ENCODE measurements around the gene RREB1.

- TF ChIP-seq, protein P1, sequence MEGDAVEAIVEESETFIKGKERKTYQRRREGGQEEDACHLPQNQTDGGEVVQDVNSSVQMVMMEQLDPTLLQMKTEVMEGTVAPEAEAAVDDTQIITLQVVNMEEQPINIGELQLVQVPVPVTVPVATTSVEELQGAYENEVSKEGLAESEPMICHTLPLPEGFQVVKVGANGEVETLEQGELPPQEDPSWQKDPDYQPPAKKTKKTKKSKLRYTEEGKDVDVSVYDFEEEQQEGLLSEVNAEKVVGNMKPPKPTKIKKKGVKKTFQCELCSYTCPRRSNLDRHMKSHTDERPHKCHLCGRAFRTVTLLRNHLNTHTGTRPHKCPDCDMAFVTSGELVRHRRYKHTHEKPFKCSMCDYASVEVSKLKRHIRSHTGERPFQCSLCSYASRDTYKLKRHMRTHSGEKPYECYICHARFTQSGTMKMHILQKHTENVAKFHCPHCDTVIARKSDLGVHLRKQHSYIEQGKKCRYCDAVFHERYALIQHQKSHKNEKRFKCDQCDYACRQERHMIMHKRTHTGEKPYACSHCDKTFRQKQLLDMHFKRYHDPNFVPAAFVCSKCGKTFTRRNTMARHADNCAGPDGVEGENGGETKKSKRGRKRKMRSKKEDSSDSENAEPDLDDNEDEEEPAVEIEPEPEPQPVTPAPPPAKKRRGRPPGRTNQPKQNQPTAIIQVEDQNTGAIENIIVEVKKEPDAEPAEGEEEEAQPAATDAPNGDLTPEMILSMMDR (IDR thresholded peaks at IDR 0.05), result no peak
- TF ChIP-seq POLR2A (IDR thresholded peaks at IDR 0.05), result no peak
These were observed 106.7 kb downstream of the RREB1 start for GRCh38 chr6:7214468-7214867.

Data from prostate gland (tissue), 2 donors.